Bronchial epithelial cell (primary cell): ENCODE data around the gene ZNF689. TPM values are rescaled to one million over a fixed set of nuclear protein-coding genes. Genes with fewer than 3 reads are reported as not detected.

Experiments used
- DNase-seq: peaks from one replicate; pipeline ENCODE4 v3.0.0-alpha.2; 2010; ENCODE audit warnings: low read depth
- FAIRE-seq: peaks from 2 replicates; lab custom pipeline; 2011; peaks lifted over from hg19 to GRCh38; lab: Jason Lieb, UNC
- H3K27me3 ChIP-seq: 2 replicates; pipeline ENCODE4 v1.5.1; 2011; ENCODE audit warnings: low read length; ENCODE audit not compliant: control insufficient read depth, insufficient read depth
- H3K36me3 ChIP-seq: 2 replicates; pipeline ENCODE4 v1.5.1; 2011; ENCODE audit warnings: low read length; ENCODE audit not compliant: control insufficient read depth, insufficient read depth
- H3K4me3 ChIP-seq: 2 replicates; pipeline ENCODE4 v1.5.1; 2011; ENCODE audit warnings: mild to moderate bottlenecking, low read depth, low read length, control low read depth
- CTCF ChIP-seq: IDR thresholded peaks from 2 replicates; pipeline ENCODE4 v1.5.1; 2011; ENCODE audit warnings: mild to moderate bottlenecking, moderate library complexity, low read length, control low read depth, inconsistent platforms; ENCODE audit not compliant: insufficient read depth, severe bottlenecking
- total RNA-seq: library from RNA; depleted of rRNA; stranded (reverse); fragments of >200 nt; gene quantifications from 2 replicates; pipeline ENCODE4 v1.2.1, GENCODE V29; 2014

ZNF689 gene
- total RNA-seq, 1 donor from 2014 or later, result 2.6 TPM

GRCh38 chr16:30571445-30572322, 38.5 kb downstream of the ZNF689 start, which contains the start of gene ZNF688:
Gene ZNF688, minus strand, starts transcription at chr16:30571714. Its CDS starts 85 bp downstream, at chr16:30571629.
- DNase-seq, result peak; percentile 94
- H3K27me3 ChIP-seq, result no peaks in the 10 kb centered on the region
- TF ChIP-seq CTCF, result no peak
- H3K36me3 ChIP-seq, result no peaks in the 10 kb centered on the region
- peak within 1 kb of the TSS; percentile 53 for H3K4me3 ChIP-seq
- no peak for FAIRE-seq

- FAIRE-seq (no peak), DNase-seq (no peak)
- no peaks in the 10 kb centered on the region for H3K36me3 ChIP-seq
- no peak for TF ChIP-seq CTCF
- peak overlapping the region; percentile 53 for H3K4me3 ChIP-seq
- H3K27me3 ChIP-seq, result no peaks in the 10 kb centered on the region
These were observed 39.3 kb downstream of the ZNF689 start for GRCh38 chr16:30570636-30571444.

- no peak for FAIRE-seq
- H3K4me3 ChIP-seq, result no peak overlapping the region
- H3K36me3 ChIP-seq, result no peaks in the 10 kb centered on the region
- H3K27me3 ChIP-seq, result no peaks in the 10 kb centered on the region
- TF ChIP-seq CTCF, result no peak
- DNase-seq, result no peak
These were observed 40.2 kb downstream of the ZNF689 start for GRCh38 chr16:30569746-30570635.

GRCh38 chr16:30569281-30569680, 40.9 kb downstream of the ZNF689 start:
- H3K36me3 ChIP-seq, result no peaks in the 10 kb centered on the region
- DNase-seq (no peak), FAIRE-seq (no peak)
- no peaks in the 10 kb centered on the region for H3K27me3 ChIP-seq
- no peak overlapping the region for H3K4me3 ChIP-seq
- TF ChIP-seq CTCF, result no peak

- H3K36me3 ChIP-seq, result no peaks in the 10 kb centered on the region
- no peak for TF ChIP-seq CTCF
- H3K27me3 ChIP-seq, result no peaks in the 10 kb centered on the region
- H3K4me3 ChIP-seq, result no peak overlapping the region
- DNase-seq (peak; percentile 97), FAIRE-seq (no peak)
These were observed 42.1 kb downstream of the ZNF689 start for GRCh38 chr16:30567991-30568638.
